Mesenchymal stem cell (in vitro differentiated cells and primary cell): ENCODE results near the gene WDR46.

Experiments used
- DNase-seq: peaks from one replicate; pipeline ENCODE4 v3.0.0-alpha.2; 2013
- H2AFZ ChIP-seq: one replicate; pipeline ENCODE4 v1.6.1; 2013; ENCODE audit warnings: low read depth, mild to moderate bottlenecking, control low read depth, inconsistent platforms, low read length, moderate library complexity
- H2AK5ac ChIP-seq: 2 replicates; pipeline ENCODE4 v1.6.1; 2013; ENCODE audit warnings: low read length, moderate library complexity, mild to moderate bottlenecking, inconsistent platforms; ENCODE audit not compliant: severe bottlenecking
- H2BK120ac ChIP-seq: one replicate; pipeline ENCODE4 v1.6.1; 2013; ENCODE audit warnings: low read depth, mild to moderate bottlenecking, inconsistent platforms, low read length, moderate library complexity
- H2BK12ac ChIP-seq, 2 experiments: one replicate each; pipeline ENCODE4 v1.6.1; 2013; ENCODE audit warnings: inconsistent platforms in 2 of 2, low read length in 2 of 2, mild to moderate bottlenecking in 2 of 2, moderate library complexity in 2 of 2, control low read depth in 1 of 2
- H2BK15ac ChIP-seq: one replicate; pipeline ENCODE4 v1.6.1; 2013; ENCODE audit warnings: mild to moderate bottlenecking, low read depth, inconsistent platforms; ENCODE audit not compliant: poor library complexity, severe bottlenecking
- H2BK5ac ChIP-seq: 2 replicates; pipeline ENCODE4 v1.6.1; 2013; ENCODE audit warnings: low read depth, mild to moderate bottlenecking, low read length, control low read depth, inconsistent platforms; ENCODE audit not compliant: poor library complexity, severe bottlenecking
- H3K14ac ChIP-seq, 2 experiments: one replicate each; pipeline ENCODE4 v1.6.1; 2013; ENCODE audit warnings: inconsistent platforms in 2 of 2, low read length in 2 of 2, control low read depth in 1 of 2, mild to moderate bottlenecking in 1 of 2, moderate library complexity in 1 of 2
- H3K18ac ChIP-seq, 2 experiments: one replicate each; pipeline ENCODE4 v1.6.1; 2013; ENCODE audit warnings: inconsistent platforms in 2 of 2, low read length in 2 of 2, control low read depth in 1 of 2, low read depth in 1 of 2, mild to moderate bottlenecking in 1 of 2
- H3K23ac ChIP-seq, 2 experiments: one replicate each; pipeline ENCODE4 v1.6.1; 2013; ENCODE audit warnings: inconsistent platforms in 2 of 2, low read length in 2 of 2, mild to moderate bottlenecking in 2 of 2, moderate library complexity in 2 of 2, control low read depth in 1 of 2
- H3K27ac ChIP-seq: 2 replicates; pipeline ENCODE4 v1.5.1; 2013; ENCODE audit warnings: mild to moderate bottlenecking, moderate library complexity, low read length, control low read depth, inconsistent platforms; ENCODE audit not compliant: poor library complexity, severe bottlenecking
- H3K27me3 ChIP-seq, 2 experiments: 2 replicates each; pipeline versions ENCODE4 v1.6.1 to v1.7.0; 2013; ENCODE audit warnings: low read length in 2 of 2, mild to moderate bottlenecking in 2 of 2, moderate library complexity in 2 of 2, control low read depth in 1 of 2, inconsistent platforms in 1 of 2; ENCODE audit not compliant: control insufficient read depth in 1 of 2, insufficient read depth in 1 of 2
- H3K36me3 ChIP-seq, 2 experiments: 2 replicates each; pipeline versions ENCODE4 v1.6.1 to v1.7.0; 2013; ENCODE audit warnings: low read length in 2 of 2, control low read depth in 1 of 2, inconsistent platforms in 1 of 2, low read depth in 1 of 2, mild to moderate bottlenecking in 1 of 2; ENCODE audit not compliant: insufficient read depth in 2 of 2, control insufficient read depth in 1 of 2
- H3K4ac ChIP-seq, 2 experiments: one replicate each; pipeline ENCODE4 v1.6.1; 2013; ENCODE audit warnings: inconsistent platforms in 2 of 2, low read length in 2 of 2, mild to moderate bottlenecking in 2 of 2, moderate library complexity in 2 of 2, control low read depth in 1 of 2, low read depth in 1 of 2
- H3K4me1 ChIP-seq: 2 replicates; pipeline ENCODE4 v1.6.1; 2013; ENCODE audit warnings: low read depth, low read length, control low read depth; ENCODE audit not compliant: control insufficient read depth, insufficient read depth
- H3K4me2 ChIP-seq: 2 replicates; pipeline ENCODE4 v1.6.1; 2013; ENCODE audit warnings: low read length, mild to moderate bottlenecking, inconsistent platforms; ENCODE audit not compliant: poor library complexity, severe bottlenecking
- H3K4me3 ChIP-seq, 2 experiments: 2 replicates each; pipeline versions ENCODE4 v1.5.1 to v1.7.0; 2013; ENCODE audit warnings: low read length in 2 of 2, mild to moderate bottlenecking in 2 of 2, control low read depth in 1 of 2, low read depth in 1 of 2; ENCODE audit not compliant: insufficient read depth in 1 of 2
- H3K79me1 ChIP-seq: replicated peaks from 2 replicates; pipeline ENCODE4 v1.6.1; 2013; ENCODE audit warnings: mild to moderate bottlenecking, control low read depth, low read length, inconsistent platforms; ENCODE audit not compliant: poor library complexity, severe bottlenecking
- H3K9ac ChIP-seq: 2 replicates; pipeline ENCODE4 v1.7.0; 2013; ENCODE audit warnings: mild to moderate bottlenecking, low read length, moderate library complexity
- H3K9me3 ChIP-seq: 2 replicates; pipeline ENCODE4 v1.7.0; 2013; ENCODE audit warnings: mild to moderate bottlenecking, low read length; ENCODE audit not compliant: control insufficient read depth
- H4K8ac ChIP-seq: one replicate; pipeline ENCODE4 v1.6.1; 2013; ENCODE audit warnings: inconsistent platforms, mild to moderate bottlenecking, low read length, moderate library complexity
- H4K91ac ChIP-seq: one replicate; pipeline ENCODE4 v1.6.1; 2013; ENCODE audit warnings: mild to moderate bottlenecking, low read length, inconsistent platforms
- WGBS: methylation state at CpG from one replicate; pipeline ENCODE4 v1.1.7; 2013; ENCODE audit warnings: mixed read lengths; 5-methylcytosine and 5-hydroxymethylcytosine counted together

Gene WDR46

DNA sequence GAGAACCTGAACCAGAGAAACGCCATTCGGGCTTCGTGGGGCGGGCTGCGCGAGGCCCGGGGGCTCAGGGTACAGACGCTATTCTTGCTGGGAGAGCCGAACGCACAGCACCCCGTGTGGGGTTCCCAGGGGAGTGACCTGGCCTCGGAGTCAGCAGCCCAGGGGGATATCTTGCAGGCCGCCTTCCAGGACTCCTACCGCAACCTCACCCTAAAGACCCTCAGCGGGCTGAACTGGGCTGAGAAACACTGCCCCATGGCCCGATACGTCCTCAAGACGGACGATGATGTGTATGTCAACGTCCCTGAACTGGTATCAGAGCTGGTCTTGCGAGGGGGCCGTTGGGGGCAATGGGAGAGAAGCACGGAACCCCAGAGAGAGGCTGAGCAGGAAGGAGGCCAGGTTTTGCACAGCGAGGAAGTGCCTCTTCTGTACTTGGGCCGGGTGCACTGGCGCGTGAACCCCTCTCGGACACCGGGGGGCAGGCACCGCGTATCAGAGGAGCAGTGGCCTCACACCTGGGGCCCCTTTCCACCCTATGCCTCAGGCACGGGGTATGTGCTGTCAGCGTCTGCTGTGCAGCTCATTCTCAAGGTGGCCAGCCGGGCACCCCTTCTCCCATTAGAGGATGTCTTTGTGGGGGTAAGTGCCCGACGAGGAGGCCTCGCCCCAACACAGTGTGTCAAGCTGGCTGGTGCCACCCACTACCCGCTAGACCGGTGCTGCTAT lies 11.2 kb downstream of the WDR46 start:
- Histone ChIP-seq H3K27ac (peak overlapping the region; percentile 55), H3K4me2 (peak overlapping the region; percentile 62), H3K4ac (peak overlapping the region; percentile 29 to 49), H4K91ac (peak overlapping the region; percentile 95), H3K4me3 (peak overlapping the region; percentile 64 to 79), H3K9ac (peak overlapping the region; percentile 99), H2BK120ac (no peak overlapping the region), H3K14ac (no peak overlapping the region), H3K27me3 (no peaks in the 10 kb centered on the region), H3K79me1 (peaks cover 14% of the 10 kb centered on the region), H3K18ac (peak overlapping the region; percentile 80 to 94), H4K8ac (peak overlapping the region; percentile 71), H2BK15ac (peak overlapping the region; percentile 71), H3K4me1 (peaks cover 40% of the 10 kb centered on the region), H3K23ac (peak overlapping the region in 1 of 2 experiments; percentile 1), H2BK5ac (no peak overlapping the region), H3K9me3 (no peaks in the 10 kb centered on the region), H2BK12ac (peak overlapping the region in 1 of 2 experiments; percentile 5), H2AK5ac (no peak overlapping the region), H3K36me3 (peaks cover 73 to 89% of the 10 kb centered on the region in 2 experiments), H2AFZ (no peak overlapping the region)
- DNase-seq, result no peak
- 56% methylated on average over 39 of the region's 39 CpGs for WGBS

DNA sequence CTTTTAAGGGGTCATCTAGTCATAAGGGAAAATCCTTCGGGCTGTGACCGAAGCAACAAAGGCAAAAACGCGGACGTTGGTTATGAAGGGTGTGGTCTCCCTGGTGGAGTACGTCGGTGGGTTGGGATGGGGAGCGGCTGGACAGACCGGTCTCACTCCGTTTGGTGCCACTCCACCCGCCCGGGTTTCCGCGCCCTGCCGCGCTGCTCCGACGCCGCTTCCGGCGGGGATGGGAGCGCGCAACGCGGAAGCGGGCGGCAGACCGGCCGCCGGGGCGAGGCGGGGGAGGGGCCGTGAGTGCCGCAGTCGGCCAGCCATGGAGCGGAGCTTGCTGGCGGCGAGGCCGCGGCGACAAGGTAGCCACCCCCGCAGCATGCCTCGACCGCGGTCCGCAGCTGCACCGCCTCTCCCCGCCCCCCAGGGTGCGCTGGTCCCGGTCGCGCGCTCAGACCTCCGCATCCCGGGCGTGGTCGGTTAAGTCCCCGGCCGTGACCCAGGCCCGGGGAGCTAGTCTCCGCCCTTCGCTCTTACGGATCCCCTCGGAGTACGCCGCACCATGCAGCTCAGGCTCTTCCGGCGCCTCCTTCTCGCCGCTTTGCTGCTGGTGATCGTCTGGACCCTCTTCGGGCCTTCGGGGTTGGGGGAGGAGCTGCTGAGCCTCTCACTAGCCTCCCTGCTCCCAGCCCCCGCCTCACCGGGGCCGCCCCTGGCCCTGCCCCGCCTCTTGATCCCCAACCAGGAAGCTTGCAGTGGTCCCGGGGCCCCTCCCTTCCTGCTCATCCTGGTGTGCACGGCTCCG lies 12.0 kb downstream of the WDR46 start, which contains the start of gene B3GALT4:
Gene B3GALT4 (plus strand): TSS at position 260 of the 799 bp plus-strand sequence. CDS start 297 bp downstream, at position 557.
- Histone ChIP-seq H2AK5ac (no peak within 1 kb of the TSS), H3K9me3 (no peaks in the 10 kb centered on the region), H3K27me3 (no peaks in the 10 kb centered on the region), H3K14ac (no peak within 1 kb of the TSS), H3K4me2 (peak within 1 kb of the TSS; percentile 62), H3K27ac (peak within 1 kb of the TSS; percentile 61), H2AFZ (no peak within 1 kb of the TSS), H3K36me3 (peaks cover 66 to 86% of the 10 kb centered on the region in 2 experiments), H2BK12ac (no peak within 1 kb of the TSS), H3K9ac (peak within 1 kb of the TSS; percentile 99), H3K23ac (peak within 1 kb of the TSS in 1 of 2 experiments; percentile 1), H2BK15ac (peak within 1 kb of the TSS; percentile 71), H2BK5ac (peak within 1 kb of the TSS; percentile 8), H3K4me1 (peaks cover 40% of the 10 kb centered on the region), H4K91ac (peak within 1 kb of the TSS; percentile 95), H4K8ac (peak within 1 kb of the TSS; percentile 71), H3K79me1 (peaks cover 7% of the 10 kb centered on the region), H2BK120ac (peak within 1 kb of the TSS; percentile 50), H3K4me3 (peak within 1 kb of the TSS; percentile 64 to 79), H3K4ac (peak within 1 kb of the TSS; percentile 29 to 82), H3K18ac (peak within 1 kb of the TSS; percentile 80 to 94)
- peak; percentile 77 for DNase-seq
- 1% methylated on average over 73 of the region's 80 CpGs for WGBS

DNA sequence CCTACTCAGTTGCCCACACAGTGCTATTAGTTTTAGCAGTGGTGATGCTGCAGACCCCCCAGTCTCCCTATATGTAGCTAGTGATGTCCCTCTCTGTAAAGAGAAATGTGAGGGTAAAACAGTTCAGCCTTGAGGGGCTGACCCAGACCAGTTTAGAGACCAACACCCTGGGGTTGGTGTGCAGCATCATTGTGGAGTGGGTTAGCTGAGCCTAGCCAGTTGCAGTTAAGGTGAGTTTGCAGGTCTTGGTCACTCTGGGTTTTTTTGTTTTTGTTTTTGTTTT lies 12.5 kb downstream of the WDR46 start:
- peak overlapping the region; percentile 99 for H3K9ac ChIP-seq
- no peaks in the 10 kb centered on the region for H3K27me3 ChIP-seq
- no peaks in the 10 kb centered on the region for H3K9me3 ChIP-seq
- H3K4me3 ChIP-seq, result peak overlapping the region in 1 of 2 experiments; percentile 79
- H2BK15ac ChIP-seq, result no peak overlapping the region
- H3K18ac ChIP-seq, result no peak overlapping the region
- H3K4me2 ChIP-seq, result peak overlapping the region; percentile 62
- H2AK5ac ChIP-seq, result no peak overlapping the region
- H3K4ac ChIP-seq, result no peak overlapping the region
- H2AFZ ChIP-seq, result no peak overlapping the region
- H4K8ac ChIP-seq, result no peak overlapping the region
- peaks cover 61 to 81% of the 10 kb centered on the region in 2 experiments for H3K36me3 ChIP-seq
- no peak overlapping the region for H3K14ac ChIP-seq
- peaks cover 4% of the 10 kb centered on the region for H3K79me1 ChIP-seq
- H3K4me1 ChIP-seq, result peaks cover 40% of the 10 kb centered on the region
- peak; percentile 26 for DNase-seq
- no peak overlapping the region for H4K91ac ChIP-seq
- no peak overlapping the region for H3K23ac ChIP-seq
- H2BK120ac ChIP-seq, result peak overlapping the region; percentile 43
- no peak overlapping the region for H2BK12ac ChIP-seq
- H3K27ac ChIP-seq, result peak overlapping the region; percentile 61
- no peak overlapping the region for H2BK5ac ChIP-seq
